ENCODE measurements around the gene SNORC.

The SNORC gene

DNA sequence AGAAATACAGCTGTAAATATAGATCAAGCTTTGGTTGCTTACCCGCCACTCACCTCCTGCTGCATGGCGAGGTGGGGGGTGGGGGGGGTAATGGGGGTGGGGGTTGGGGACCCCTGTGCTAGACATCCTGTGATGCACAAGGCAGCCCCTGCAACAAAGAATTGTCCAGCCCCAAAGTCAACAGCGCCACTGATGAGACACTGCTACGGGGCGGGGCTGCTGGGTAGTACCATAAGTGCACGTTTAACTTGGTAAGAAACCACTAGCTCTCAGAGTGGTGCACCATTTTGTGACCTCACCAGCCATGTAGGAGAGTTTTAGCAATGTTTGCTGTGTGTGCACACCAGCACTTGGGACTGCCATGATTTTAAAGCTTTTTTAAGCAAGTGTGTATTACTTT is 40.3 kb downstream of the SNORC start:
- no peak for ATAC-seq
- TF ChIP-seq RARB (CRISPR knock-in tag; IDR thresholded peaks at IDR 0.05) (no peak), ARNTL (CRISPR knock-in tag; IDR thresholded peaks at IDR 0.05; ENCODE audit: borderline replicate concordance, low read depth) (no peak), TCF4 (CRISPR knock-in tag; IDR thresholded peaks at IDR 0.05; ENCODE audit: borderline replicate concordance) (no peak), ZFP30 (CRISPR knock-in tag; IDR thresholded peaks at IDR 0.05) (no peak)
- TF ChIP-seq, protein P1, sequence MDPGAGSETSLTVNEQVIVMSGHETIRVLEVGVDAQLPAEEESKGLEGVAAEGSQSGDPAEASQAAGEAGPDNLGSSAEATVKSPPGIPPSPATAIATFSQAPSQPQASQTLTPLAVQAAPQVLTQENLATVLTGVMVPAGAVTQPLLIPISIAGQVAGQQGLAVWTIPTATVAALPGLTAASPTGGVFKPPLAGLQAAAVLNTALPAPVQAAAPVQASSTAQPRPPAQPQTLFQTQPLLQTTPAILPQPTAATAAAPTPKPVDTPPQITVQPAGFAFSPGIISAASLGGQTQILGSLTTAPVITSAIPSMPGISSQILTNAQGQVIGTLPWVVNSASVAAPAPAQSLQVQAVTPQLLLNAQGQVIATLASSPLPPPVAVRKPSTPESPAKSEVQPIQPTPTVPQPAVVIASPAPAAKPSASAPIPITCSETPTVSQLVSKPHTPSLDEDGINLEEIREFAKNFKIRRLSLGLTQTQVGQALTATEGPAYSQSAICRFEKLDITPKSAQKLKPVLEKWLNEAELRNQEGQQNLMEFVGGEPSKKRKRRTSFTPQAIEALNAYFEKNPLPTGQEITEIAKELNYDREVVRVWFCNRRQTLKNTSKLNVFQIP (CRISPR knock-in tag; IDR thresholded peaks at IDR 0.05; ENCODE audit: borderline replicate concordance, low read depth) = no peak

DNA sequence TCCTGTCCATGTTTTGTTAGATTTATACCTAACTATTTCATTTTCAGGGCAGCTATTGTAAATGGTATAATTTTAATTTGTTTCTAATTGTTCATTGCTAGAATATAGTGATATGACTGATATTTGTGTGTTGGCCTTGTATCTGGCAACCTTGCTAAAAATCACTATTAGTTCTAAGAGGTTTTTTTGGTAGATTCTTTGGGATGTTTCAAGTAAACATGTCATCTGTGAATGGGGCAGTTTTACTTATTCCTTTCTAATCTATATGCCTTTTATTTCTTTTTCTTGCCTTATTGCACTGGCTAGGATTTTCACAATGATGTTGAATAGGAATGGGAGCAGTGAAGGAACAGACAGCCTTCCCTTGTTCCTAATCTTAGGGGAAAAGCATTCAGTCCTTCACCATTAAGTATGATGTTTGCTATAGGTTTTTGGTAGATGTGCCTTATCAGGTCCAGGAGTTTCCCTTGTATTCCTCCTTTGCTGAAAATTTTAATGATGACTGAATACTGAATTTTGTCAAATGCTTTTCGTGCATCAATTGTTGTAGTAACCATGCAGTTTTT is 41.7 kb downstream of the SNORC start:
- TF ChIP-seq, protein P2, sequence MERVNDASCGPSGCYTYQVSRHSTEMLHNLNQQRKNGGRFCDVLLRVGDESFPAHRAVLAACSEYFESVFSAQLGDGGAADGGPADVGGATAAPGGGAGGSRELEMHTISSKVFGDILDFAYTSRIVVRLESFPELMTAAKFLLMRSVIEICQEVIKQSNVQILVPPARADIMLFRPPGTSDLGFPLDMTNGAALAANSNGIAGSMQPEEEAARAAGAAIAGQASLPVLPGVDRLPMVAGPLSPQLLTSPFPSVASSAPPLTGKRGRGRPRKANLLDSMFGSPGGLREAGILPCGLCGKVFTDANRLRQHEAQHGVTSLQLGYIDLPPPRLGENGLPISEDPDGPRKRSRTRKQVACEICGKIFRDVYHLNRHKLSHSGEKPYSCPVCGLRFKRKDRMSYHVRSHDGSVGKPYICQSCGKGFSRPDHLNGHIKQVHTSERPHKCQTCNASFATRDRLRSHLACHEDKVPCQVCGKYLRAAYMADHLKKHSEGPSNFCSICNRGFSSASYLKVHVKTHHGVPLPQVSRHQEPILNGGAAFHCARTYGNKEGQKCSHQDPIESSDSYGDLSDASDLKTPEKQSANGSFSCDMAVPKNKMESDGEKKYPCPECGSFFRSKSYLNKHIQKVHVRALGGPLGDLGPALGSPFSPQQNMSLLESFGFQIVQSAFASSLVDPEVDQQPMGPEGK (CRISPR knock-in tag; IDR thresholded peaks at IDR 0.05; ENCODE audit: borderline replicate concordance) = no peak
- TF ChIP-seq TOX (CRISPR knock-in tag; IDR thresholded peaks at IDR 0.05; ENCODE audit: borderline replicate concordance) = no peak
- no peak for TF ChIP-seq ZFP3 (CRISPR knock-in tag; IDR thresholded peaks at IDR 0.05)
- ATAC-seq = no peak

DNA sequence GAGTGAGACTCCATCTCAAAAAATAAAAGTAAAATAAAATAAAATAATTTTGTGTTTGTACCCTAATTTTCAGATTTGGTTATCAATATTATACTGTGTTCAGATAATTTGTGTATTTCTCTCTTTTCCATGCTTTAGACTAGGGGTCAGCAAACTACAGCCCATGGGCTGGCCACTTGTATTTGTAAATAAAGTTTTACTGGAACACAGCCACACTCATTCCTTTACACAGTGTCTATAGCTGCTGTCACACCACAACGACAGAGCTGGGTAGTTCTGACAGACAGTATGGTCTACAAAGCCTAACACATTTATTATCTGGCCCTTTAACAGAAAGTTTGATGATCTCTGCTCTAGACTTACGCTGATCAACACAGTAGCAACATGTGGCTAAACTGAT is 43.8 kb downstream of the SNORC start:
- ATAC-seq = no peak
- no peak for TF ChIP-seq PPARA (CRISPR knock-in tag; IDR thresholded peaks at IDR 0.05; ENCODE audit: borderline replicate concordance)
- TF ChIP-seq, protein P3, sequence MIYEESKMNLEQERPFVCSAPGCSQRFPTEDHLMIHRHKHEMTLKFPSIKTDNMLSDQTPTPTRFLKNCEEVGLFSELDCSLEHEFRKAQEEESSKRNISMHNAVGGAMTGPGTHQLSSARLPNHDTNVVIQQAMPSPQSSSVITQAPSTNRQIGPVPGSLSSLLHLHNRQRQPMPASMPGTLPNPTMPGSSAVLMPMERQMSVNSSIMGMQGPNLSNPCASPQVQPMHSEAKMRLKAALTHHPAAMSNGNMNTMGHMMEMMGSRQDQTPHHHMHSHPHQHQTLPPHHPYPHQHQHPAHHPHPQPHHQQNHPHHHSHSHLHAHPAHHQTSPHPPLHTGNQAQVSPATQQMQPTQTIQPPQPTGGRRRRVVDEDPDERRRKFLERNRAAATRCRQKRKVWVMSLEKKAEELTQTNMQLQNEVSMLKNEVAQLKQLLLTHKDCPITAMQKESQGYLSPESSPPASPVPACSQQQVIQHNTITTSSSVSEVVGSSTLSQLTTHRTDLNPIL (CRISPR knock-in tag; IDR thresholded peaks at IDR 0.05; ENCODE audit: low read depth) = no peak
- no peak for TF ChIP-seq CSDC2 (CRISPR knock-in tag; IDR thresholded peaks at IDR 0.05)
- TF ChIP-seq, protein P2 (CRISPR knock-in tag; IDR thresholded peaks at IDR 0.05; ENCODE audit: borderline replicate concordance) = no peak
- TF ChIP-seq ZFP30 (CRISPR knock-in tag; IDR thresholded peaks at IDR 0.05) = no peak
- no peak for TF ChIP-seq ZNF565 (CRISPR knock-in tag; conservative IDR thresholded peaks at IDR 0.05; ENCODE audit: low read depth)
- no peak for TF ChIP-seq ZFP3 (CRISPR knock-in tag; IDR thresholded peaks at IDR 0.05)
- no peak for TF ChIP-seq OSR1 (CRISPR knock-in tag; IDR thresholded peaks at IDR 0.05)
- no peak for TF ChIP-seq ZNF70 (CRISPR knock-in tag; IDR thresholded peaks at IDR 0.05)
- TF ChIP-seq GLIS3 (CRISPR knock-in tag; IDR thresholded peaks at IDR 0.05) = no peak
- TF ChIP-seq, protein P4, sequence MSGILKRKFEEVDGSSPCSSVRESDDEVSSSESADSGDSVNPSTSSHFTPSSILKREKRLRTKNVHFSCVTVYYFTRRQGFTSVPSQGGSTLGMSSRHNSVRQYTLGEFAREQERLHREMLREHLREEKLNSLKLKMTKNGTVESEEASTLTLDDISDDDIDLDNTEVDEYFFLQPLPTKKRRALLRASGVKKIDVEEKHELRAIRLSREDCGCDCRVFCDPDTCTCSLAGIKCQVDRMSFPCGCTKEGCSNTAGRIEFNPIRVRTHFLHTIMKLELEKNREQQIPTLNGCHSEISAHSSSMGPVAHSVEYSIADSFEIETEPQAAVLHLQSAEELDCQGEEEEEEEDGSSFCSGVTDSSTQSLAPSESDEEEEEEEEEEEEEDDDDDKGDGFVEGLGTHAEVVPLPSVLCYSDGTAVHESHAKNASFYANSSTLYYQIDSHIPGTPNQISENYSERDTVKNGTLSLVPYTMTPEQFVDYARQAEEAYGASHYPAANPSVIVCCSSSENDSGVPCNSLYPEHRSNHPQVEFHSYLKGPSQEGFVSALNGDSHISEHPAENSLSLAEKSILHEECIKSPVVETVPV (CRISPR knock-in tag; IDR thresholded peaks at IDR 0.05) = no peak
- TF ChIP-seq SNAI2 (CRISPR knock-in tag; IDR thresholded peaks at IDR 0.05) = no peak
- TF ChIP-seq ZC3H10 (CRISPR knock-in tag; IDR thresholded peaks at IDR 0.05) = no peak
- no peak for TF ChIP-seq TCF4 (CRISPR knock-in tag; IDR thresholded peaks at IDR 0.05; ENCODE audit: borderline replicate concordance)
- no peak for TF ChIP-seq BACH2 (CRISPR knock-in tag; IDR thresholded peaks at IDR 0.05; ENCODE audit: borderline replicate concordance)
- TF ChIP-seq ZNF8 (CRISPR knock-in tag; IDR thresholded peaks at IDR 0.05) = no peak
- TF ChIP-seq, protein P5, sequence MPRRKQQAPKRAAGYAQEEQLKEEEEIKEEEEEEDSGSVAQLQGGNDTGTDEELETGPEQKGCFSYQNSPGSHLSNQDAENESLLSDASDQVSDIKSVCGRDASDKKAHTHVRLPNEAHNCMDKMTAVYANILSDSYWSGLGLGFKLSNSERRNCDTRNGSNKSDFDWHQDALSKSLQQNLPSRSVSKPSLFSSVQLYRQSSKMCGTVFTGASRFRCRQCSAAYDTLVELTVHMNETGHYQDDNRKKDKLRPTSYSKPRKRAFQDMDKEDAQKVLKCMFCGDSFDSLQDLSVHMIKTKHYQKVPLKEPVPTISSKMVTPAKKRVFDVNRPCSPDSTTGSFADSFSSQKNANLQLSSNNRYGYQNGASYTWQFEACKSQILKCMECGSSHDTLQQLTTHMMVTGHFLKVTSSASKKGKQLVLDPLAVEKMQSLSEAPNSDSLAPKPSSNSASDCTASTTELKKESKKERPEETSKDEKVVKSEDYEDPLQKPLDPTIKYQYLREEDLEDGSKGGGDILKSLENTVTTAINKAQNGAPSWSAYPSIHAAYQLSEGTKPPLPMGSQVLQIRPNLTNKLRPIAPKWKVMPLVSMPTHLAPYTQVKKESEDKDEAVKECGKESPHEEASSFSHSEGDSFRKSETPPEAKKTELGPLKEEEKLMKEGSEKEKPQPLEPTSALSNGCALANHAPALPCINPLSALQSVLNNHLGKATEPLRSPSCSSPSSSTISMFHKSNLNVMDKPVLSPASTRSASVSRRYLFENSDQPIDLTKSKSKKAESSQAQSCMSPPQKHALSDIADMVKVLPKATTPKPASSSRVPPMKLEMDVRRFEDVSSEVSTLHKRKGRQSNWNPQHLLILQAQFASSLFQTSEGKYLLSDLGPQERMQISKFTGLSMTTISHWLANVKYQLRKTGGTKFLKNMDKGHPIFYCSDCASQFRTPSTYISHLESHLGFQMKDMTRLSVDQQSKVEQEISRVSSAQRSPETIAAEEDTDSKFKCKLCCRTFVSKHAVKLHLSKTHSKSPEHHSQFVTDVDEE (CRISPR knock-in tag; IDR thresholded peaks at IDR 0.05) = no peak
- no peak for TF ChIP-seq RARB (CRISPR knock-in tag; IDR thresholded peaks at IDR 0.05)
